PC-3 (cell line): ENCODE data around the gene PRKCD. TPM values are rescaled to one million over a fixed set of nuclear protein-coding genes. Genes with fewer than 3 reads are reported as not detected.

ENCODE experiments used
- ATAC-seq: fragments of 200-7000 bp; cut with Tn5 transposase; 2 replicates; pipeline ENCODE4 v1.9.1; 2020; ENCODE audit warnings: mild to moderate bottlenecking, moderate library complexity
- BruUV-seq: library from RNA; stranded (reverse); fragments of 400-500 nt; replicated peaks from 2 replicates; lab custom pipeline; 2021; lab: Mats Ljungman, UMichigan
- CTCF ChIA-PET: fragments of 300-600 bp; sonication (Branson Sonifier 250); formaldehyde crosslinking; loops from one replicate; lab custom pipeline; 2022; ENCODE audit warnings: antibody characterized with exemption; lab: Charles Lee
- POLR2A ChIA-PET: fragments of 300-600 bp; sonication (Branson Sonifier 250); formaldehyde crosslinking; loops from one replicate; lab custom pipeline; 2022; ENCODE audit warnings: antibody characterized with exemption; ENCODE audit not compliant: unreplicated experiment; lab: Charles Lee
- DNase-seq: peaks from one replicate; pipeline ENCODE4 v3.0.0-alpha.2; 2015
- H2AFZ ChIP-seq: fragments of 300-600 bp; sonication (generic); 2 replicates; pipeline ENCODE4 v1.6.0; 2016; ENCODE audit warnings: antibody characterized with exemption, low read length
- H3F3A ChIP-seq: fragments of 300-600 bp; sonication (generic); one replicate; pipeline ENCODE4 v1.6.0; 2017; ENCODE audit warnings: antibody characterized with exemption, low read length, control low read depth, mild to moderate bottlenecking; ENCODE audit not compliant: unreplicated experiment
- H3K27ac ChIP-seq: fragments of 300-600 bp; sonication (generic); 2 replicates; pipeline ENCODE4 v1.5.1; 2016; ENCODE audit warnings: mild to moderate bottlenecking, low read length
- H3K27me3 ChIP-seq: fragments of 300-600 bp; sonication (generic); 2 replicates; pipeline ENCODE4 v1.6.1; 2016; ENCODE audit warnings: low read length, mixed read lengths
- H3K36me3 ChIP-seq: fragments of 300-600 bp; sonication (generic); 2 replicates; pipeline ENCODE4 v1.6.1; 2016; ENCODE audit warnings: low read depth, mixed run types, low read length, mixed read lengths
- H3K4me1 ChIP-seq: fragments of 300-600 bp; sonication (generic); 2 replicates; pipeline ENCODE4 v1.5.1; 2016; ENCODE audit warnings: low read length; ENCODE audit not compliant: insufficient read depth
- H3K4me2 ChIP-seq: fragments of 300-600 bp; sonication (generic); 2 replicates; pipeline ENCODE4 v1.6.0; 2016; ENCODE audit warnings: low read length
- H3K4me3 ChIP-seq: fragments of 300-600 bp; sonication (generic); 2 replicates; pipeline ENCODE4 v1.5.1; 2016; ENCODE audit warnings: mild to moderate bottlenecking, low read length, mixed read lengths
- H3K79me2 ChIP-seq: fragments of 300-600 bp; sonication (generic); 2 replicates; pipeline ENCODE4 v1.6.1; 2017; ENCODE audit warnings: low read length, mixed read lengths
- H3K9ac ChIP-seq: fragments of 300-600 bp; sonication (generic); 2 replicates; pipeline ENCODE4 v1.6.0; 2016; ENCODE audit warnings: mild to moderate bottlenecking, low read length
- H3K9me2 ChIP-seq: fragments of 300-600 bp; sonication (generic); replicated peaks from 2 replicates; pipeline ENCODE4 v1.6.1; 2016; ENCODE audit warnings: mixed run types, low read length, mixed read lengths
- H3K9me3 ChIP-seq: fragments of 300-600 bp; sonication (generic); 2 replicates; pipeline ENCODE4 v1.6.1; 2016; ENCODE audit warnings: low read length, mixed read lengths
- H4K20me1 ChIP-seq: fragments of 300-600 bp; sonication (generic); 2 replicates; pipeline ENCODE4 v1.6.1; 2016; ENCODE audit warnings: low read length, mixed read lengths
- EZH2 ChIP-seq: fragments of 300-600 bp; sonication (generic); IDR thresholded peaks from one replicate; pipeline ENCODE4 v1.6.1; 2017; ENCODE audit warnings: antibody characterized with exemption, mild to moderate bottlenecking, low read length; ENCODE audit not compliant: unreplicated experiment
- EZH2phosphoT487 ChIP-seq: fragments of 300-600 bp; sonication (generic); IDR thresholded peaks from 2 replicates; pipeline ENCODE4 v1.6.1; 2018; ENCODE audit warnings: mild to moderate bottlenecking, antibody characterized with exemption, low read length, borderline replicate concordance
- intact Hi-C: fragments of 100-400 bp; cut with micrococcal nuclease; formaldehyde crosslinking; loops from 2 replicates; pipeline ENCODE4 v1.9.0; 2023
- total RNA-seq: library from RNA; depleted of rRNA; stranded (reverse); fragments of >200 nt; gene quantifications from 2 replicates; pipeline ENCODE4 v1.2.3, GENCODE V29; 2014
- TF ChIP-seq, protein P1 (sequence below): fragments of 300-600 bp; sonication (generic); conservative IDR thresholded peaks from 2 replicates; pipeline ENCODE4 v1.5.1; 2017; ENCODE audit warnings: antibody characterized with exemption, low read depth, mild to moderate bottlenecking, low read length

Gene PRKCD
- total RNA-seq, 1 experiment from 2014 or later, result 7.8 TPM

DNA sequence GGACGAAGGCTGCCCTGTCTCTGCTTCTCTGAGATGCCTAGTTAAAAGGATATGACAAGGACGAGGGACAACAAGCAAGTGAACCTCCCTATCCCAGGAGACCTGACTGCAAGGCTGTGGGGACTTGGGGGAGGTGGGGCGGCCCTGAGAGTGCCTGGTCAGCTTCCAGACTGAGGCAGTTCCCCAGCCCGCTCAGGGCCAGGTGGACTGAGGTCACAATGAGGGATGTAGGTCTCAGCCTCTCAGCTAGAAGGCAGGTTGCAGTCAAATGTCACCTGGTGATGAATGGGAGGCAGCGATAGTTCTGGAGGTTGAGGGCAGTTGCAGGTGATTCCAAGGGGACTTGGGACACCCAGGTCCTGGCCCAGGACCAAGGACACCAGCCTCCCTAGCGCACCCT, 64.2 kb downstream of the PRKCD start:
- Histone ChIP-seq H3K36me3 (peaks cover 72% of the 10 kb centered on the region), H3K27ac (no peak overlapping the region), H3K9ac (no peak overlapping the region), H3F3A (no peaks in the 10 kb centered on the region), H3K9me2 (no peaks in the 10 kb centered on the region), H3K4me2 (no peak overlapping the region), H2AFZ (no peak overlapping the region), H3K4me3 (no peak overlapping the region), H3K4me1 (no peaks in the 10 kb centered on the region), H3K27me3 (no peaks in the 10 kb centered on the region), H3K9me3 (no peaks in the 10 kb centered on the region), H4K20me1 (no peaks in the 10 kb centered on the region), H3K79me2 (no peaks in the 10 kb centered on the region)
- CTCF ChIA-PET, result no interaction called here
- no peak for ATAC-seq
- no peak for DNase-seq
- BruUV-seq, result no TSS peak
- POLR2A ChIA-PET, result no interaction called here
- intact Hi-C loops, result no loop called here
- TF ChIP-seq, protein P1, sequence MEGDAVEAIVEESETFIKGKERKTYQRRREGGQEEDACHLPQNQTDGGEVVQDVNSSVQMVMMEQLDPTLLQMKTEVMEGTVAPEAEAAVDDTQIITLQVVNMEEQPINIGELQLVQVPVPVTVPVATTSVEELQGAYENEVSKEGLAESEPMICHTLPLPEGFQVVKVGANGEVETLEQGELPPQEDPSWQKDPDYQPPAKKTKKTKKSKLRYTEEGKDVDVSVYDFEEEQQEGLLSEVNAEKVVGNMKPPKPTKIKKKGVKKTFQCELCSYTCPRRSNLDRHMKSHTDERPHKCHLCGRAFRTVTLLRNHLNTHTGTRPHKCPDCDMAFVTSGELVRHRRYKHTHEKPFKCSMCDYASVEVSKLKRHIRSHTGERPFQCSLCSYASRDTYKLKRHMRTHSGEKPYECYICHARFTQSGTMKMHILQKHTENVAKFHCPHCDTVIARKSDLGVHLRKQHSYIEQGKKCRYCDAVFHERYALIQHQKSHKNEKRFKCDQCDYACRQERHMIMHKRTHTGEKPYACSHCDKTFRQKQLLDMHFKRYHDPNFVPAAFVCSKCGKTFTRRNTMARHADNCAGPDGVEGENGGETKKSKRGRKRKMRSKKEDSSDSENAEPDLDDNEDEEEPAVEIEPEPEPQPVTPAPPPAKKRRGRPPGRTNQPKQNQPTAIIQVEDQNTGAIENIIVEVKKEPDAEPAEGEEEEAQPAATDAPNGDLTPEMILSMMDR, result no peak
- no peak for TF ChIP-seq EZH2phosphoT487
- TF ChIP-seq EZH2, result no peak

DNA sequence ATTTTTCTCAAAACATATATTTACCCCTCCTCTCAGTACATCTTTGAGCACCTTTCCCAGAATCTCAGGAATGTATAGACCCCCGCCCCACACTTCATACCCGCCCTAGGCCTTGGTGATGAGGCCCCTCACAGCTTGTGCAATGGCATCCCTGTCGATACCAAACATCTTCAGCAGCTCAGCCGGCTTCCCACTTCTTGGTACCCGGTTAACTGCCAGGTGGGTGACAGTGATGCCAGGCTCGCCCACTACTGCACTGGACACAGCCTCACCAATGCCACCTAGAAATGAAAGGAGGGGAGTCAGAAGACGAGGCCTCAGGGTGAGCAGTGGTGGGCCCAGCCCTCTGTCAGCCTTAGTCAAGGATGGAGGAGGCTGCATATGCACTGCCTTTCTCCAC, 64.6 kb downstream of the PRKCD start:
- Histone ChIP-seq H3K4me2 (no peak overlapping the region), H3K4me1 (no peaks in the 10 kb centered on the region), H2AFZ (no peak overlapping the region), H3F3A (no peaks in the 10 kb centered on the region), H3K36me3 (peaks cover 77% of the 10 kb centered on the region), H3K9me2 (no peaks in the 10 kb centered on the region), H3K4me3 (no peak overlapping the region), H3K9ac (no peak overlapping the region), H3K27me3 (no peaks in the 10 kb centered on the region), H4K20me1 (no peaks in the 10 kb centered on the region), H3K9me3 (no peaks in the 10 kb centered on the region), H3K79me2 (no peaks in the 10 kb centered on the region), H3K27ac (no peak overlapping the region)
- DNase-seq (no peak), ATAC-seq (no peak)
- no TSS peak for BruUV-seq
- POLR2A ChIA-PET, result no interaction called here
- CTCF ChIA-PET, result no interaction called here
- intact Hi-C loops, result no loop called here
- TF ChIP-seq EZH2phosphoT487 (no peak), EZH2 (no peak)
- TF ChIP-seq, protein P1, result no peak

DNA sequence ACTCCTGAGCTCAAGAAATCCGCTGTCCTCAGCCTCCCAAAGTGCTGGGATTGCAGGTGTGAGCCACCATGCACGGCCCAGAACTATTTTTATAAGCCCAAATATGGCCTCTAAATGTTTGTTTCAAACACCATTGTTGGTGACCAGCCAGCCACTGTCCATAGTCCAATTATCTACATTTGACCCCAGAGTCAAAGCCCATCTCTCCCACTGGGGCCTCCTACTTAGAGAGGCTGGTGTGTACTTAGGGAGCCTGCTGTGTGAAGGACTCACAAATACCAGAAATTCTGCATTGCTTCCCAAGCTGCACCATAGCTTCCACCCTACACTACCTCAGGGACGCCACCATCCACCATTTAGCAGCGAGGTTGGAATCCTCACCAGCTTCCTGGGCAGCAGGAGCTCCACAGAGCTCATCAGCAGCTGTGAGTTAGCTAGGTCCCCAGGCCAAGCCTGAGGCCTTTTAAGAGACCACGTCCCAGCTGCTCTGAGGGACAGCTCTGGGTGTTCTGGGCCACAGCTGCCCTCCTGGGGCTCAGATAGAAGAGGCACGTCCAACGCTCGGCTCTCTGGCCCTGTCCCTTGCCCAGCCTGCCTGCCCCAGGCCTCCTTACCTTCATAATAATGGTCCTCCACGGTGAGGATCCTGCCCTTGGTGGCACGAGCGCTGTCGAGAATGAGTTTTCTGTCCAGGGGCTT, 65.3 kb downstream of the PRKCD start:
- no TSS peak for BruUV-seq
- Histone ChIP-seq H3K79me2 (no peaks in the 10 kb centered on the region), H3K9ac (no peak overlapping the region), H4K20me1 (no peaks in the 10 kb centered on the region), H2AFZ (no peak overlapping the region), H3K27ac (no peak overlapping the region), H3K36me3 (peaks cover 82% of the 10 kb centered on the region), H3K4me1 (no peaks in the 10 kb centered on the region), H3K4me3 (no peak overlapping the region), H3K9me2 (no peaks in the 10 kb centered on the region), H3K9me3 (no peaks in the 10 kb centered on the region), H3F3A (no peaks in the 10 kb centered on the region), H3K4me2 (no peak overlapping the region), H3K27me3 (no peaks in the 10 kb centered on the region)
- TF ChIP-seq, protein P1, result no peak
- no peak for TF ChIP-seq EZH2
- TF ChIP-seq EZH2phosphoT487, result no peak
- no peak for ATAC-seq
- intact Hi-C loops, result no loop called here
- DNase-seq, result no peak
- POLR2A ChIA-PET, result no interaction called here
- CTCF ChIA-PET, result no interaction called here
